Testis (tissue), 3 donors: Measurements from ENCODE around the gene GPT2. TPM values are rescaled to one million over a fixed set of nuclear protein-coding genes. Genes with fewer than 3 reads are reported as not detected.

ENCODE experiments used
- DNase-seq: peaks from one replicate; pipeline ENCODE4 v3.0.0-alpha.2; 2019
- H3K27ac ChIP-seq, 2 donors: fragments of 200-600 bp; sonication (generic); one replicate each; pipeline ENCODE4 v1.5.1; 2019
- H3K27me3 ChIP-seq: fragments of 200-600 bp; sonication (generic); one replicate; pipeline ENCODE4 v1.5.1; 2019
- H3K36me3 ChIP-seq: fragments of 200-600 bp; sonication (generic); one replicate; pipeline ENCODE4 v1.5.1; 2017; ENCODE audit warnings: low read depth; ENCODE audit errors: missing control alignments
- H3K4me1 ChIP-seq: fragments of 200-600 bp; sonication (generic); one replicate; pipeline ENCODE4 v1.5.1; 2019
- H3K4me3 ChIP-seq, 2 donors: fragments of 200-600 bp; sonication (generic); one replicate each; pipeline ENCODE4 v1.5.1; 2017 to 2019
- H3K9me3 ChIP-seq: fragments of 200-600 bp; sonication (generic); one replicate; pipeline ENCODE4 v1.5.1; 2017
- POLR2A ChIP-seq: fragments of 450-650 bp; IDR thresholded peaks from one replicate; pipeline ENCODE4 v1.6.1; 2017; ENCODE audit warnings: antibody characterized with exemption, mild to moderate bottlenecking, moderate library complexity
- WGBS, 2 donors: methylation state at CpG; one replicate each; pipeline ENCODE4 v1.1.5; 2018; 5-methylcytosine and 5-hydroxymethylcytosine counted together
- intact Hi-C: fragments of 100-400 bp; cut with DNase I; formaldehyde crosslinking; loops from one replicate; pipeline ENCODE4 v1.15.1; 2023; ENCODE audit warnings: low total_unique reads
- polyA plus RNA-seq: library from polyadenylated mRNA; stranded (reverse); fragments of 350-450 nt; fragmentation: Illumina TruSeq; extraction: RNeasy Lipid Tissue Mini Kit (QIAGEN cat#74804); gene quantifications from one replicate; pipeline ENCODE4 v1.2.3, GENCODE V29; 2014; ENCODE audit warnings: low read depth, low replicate concordance; ENCODE audit not compliant: insufficient read depth
- total RNA-seq, 2 donors: library from RNA; depleted of rRNA; stranded (reverse); fragments of >200 nt; gene quantifications; one replicate each; pipeline ENCODE4 v1.2.3, GENCODE V29; 2016
- TF ChIP-seq, protein P1 (sequence below), 3 experiments: fragments of 450-650 bp in 2 of 3; fragments of 200-600 bp in 1 of 3; sonication (generic) in 1 of 3; IDR thresholded peaks; one replicate each; pipeline ENCODE4 v1.5.1; 2016 to 2019; ENCODE audit warnings: antibody characterized with exemption in 3 of 3, mild to moderate bottlenecking in 2 of 3, moderate library complexity in 1 of 3

The GPT2 gene
- total and polyA plus RNA-seq, 3 donors from 2014 or later: 38.8 to 80.6 (median 46.6) TPM

DNA sequence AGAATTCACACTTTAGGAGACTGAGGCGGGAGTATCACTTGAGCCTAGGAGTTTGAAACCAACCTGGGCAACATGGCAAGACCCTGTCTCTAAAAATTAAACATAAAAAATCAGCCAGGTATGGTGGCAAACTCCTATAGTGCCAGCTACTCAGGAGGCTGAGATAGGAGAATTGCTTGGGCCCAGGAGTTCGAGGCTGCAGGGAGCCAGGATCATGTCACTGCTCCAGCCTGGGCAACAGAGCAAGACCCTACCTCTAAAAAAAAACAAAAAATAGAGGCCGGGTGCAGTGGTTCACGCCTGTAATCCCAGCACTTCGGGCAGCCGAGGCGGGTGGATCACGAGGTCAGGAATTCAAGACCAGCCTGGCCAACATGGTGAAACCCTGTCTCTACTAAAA, 8.9 kb upstream of the GPT2 start:
- no peak overlapping the region for H3K4me3 ChIP-seq
- no peak overlapping the region for H3K27ac ChIP-seq
- no peaks in the 10 kb centered on the region for H3K27me3 ChIP-seq
- DNase-seq: no peak
- intact Hi-C loops: no loop called here
- no peaks in the 10 kb centered on the region for H3K9me3 ChIP-seq
- TF ChIP-seq, protein P1, sequence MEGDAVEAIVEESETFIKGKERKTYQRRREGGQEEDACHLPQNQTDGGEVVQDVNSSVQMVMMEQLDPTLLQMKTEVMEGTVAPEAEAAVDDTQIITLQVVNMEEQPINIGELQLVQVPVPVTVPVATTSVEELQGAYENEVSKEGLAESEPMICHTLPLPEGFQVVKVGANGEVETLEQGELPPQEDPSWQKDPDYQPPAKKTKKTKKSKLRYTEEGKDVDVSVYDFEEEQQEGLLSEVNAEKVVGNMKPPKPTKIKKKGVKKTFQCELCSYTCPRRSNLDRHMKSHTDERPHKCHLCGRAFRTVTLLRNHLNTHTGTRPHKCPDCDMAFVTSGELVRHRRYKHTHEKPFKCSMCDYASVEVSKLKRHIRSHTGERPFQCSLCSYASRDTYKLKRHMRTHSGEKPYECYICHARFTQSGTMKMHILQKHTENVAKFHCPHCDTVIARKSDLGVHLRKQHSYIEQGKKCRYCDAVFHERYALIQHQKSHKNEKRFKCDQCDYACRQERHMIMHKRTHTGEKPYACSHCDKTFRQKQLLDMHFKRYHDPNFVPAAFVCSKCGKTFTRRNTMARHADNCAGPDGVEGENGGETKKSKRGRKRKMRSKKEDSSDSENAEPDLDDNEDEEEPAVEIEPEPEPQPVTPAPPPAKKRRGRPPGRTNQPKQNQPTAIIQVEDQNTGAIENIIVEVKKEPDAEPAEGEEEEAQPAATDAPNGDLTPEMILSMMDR (IDR thresholded peaks at IDR 0.05): no peak
- no peak for TF ChIP-seq POLR2A
- H3K36me3 ChIP-seq: no peaks in the 10 kb centered on the region
- 92 to 93% methylated on average over 8 of the region's 8 CpGs for WGBS, 2 donors
- no peaks in the 10 kb centered on the region for H3K4me1 ChIP-seq

GRCh38 chr16:46882304-46882939, 1.7 kb upstream of the GPT2 start:
- no peaks in the 10 kb centered on the region for H3K9me3 ChIP-seq
- H3K4me1 ChIP-seq: peaks cover 18% of the 10 kb centered on the region
- no peaks in the 10 kb centered on the region for H3K27me3 ChIP-seq
- TF ChIP-seq POLR2A: no peak
- TF ChIP-seq, protein P1 (IDR thresholded peaks at IDR 0.05): no peak
- intact Hi-C loops: no loop called here
- H3K27ac ChIP-seq: no peak overlapping the region
- no peak for DNase-seq
- no peak overlapping the region for H3K4me3 ChIP-seq
- no peaks in the 10 kb centered on the region for H3K36me3 ChIP-seq
- 65 to 72% methylated on average over 8 to 9 of the region's 9 CpGs for WGBS, 2 donors

GRCh38 chr16:46882940-46883307, 1.2 kb upstream of the GPT2 start:
- WGBS, 2 donors: 55 to 77% methylated on average over 6 of the region's 6 CpGs

GRCh38 chr16:46883353-46883689, 841 bp upstream of the GPT2 start:
- Histone ChIP-seq H3K4me3 (peak overlapping the region; percentile 71 to 78), H3K9me3 (no peaks in the 10 kb centered on the region), H3K4me1 (peaks cover 18% of the 10 kb centered on the region), H3K27me3 (no peaks in the 10 kb centered on the region), H3K36me3 (no peaks in the 10 kb centered on the region), H3K27ac (peak overlapping the region in 1 of 2 donors; percentile 53)
- no peak for DNase-seq
- TF ChIP-seq POLR2A: no peak
- TF ChIP-seq, protein P1 (IDR thresholded peaks at IDR 0.05): no peak
- 32 to 34% methylated on average over 8 to 10 of the region's 10 CpGs for WGBS, 2 donors
- intact Hi-C loops: no loop called here

More at GRCh38 chr16:46882940-46883307, 1.2 kb upstream of the GPT2 start:
- DNase-seq: no peak
- Histone ChIP-seq H3K4me1 (peaks cover 18% of the 10 kb centered on the region), H3K27me3 (no peaks in the 10 kb centered on the region), H3K27ac (no peak overlapping the region), H3K36me3 (no peaks in the 10 kb centered on the region), H3K9me3 (no peaks in the 10 kb centered on the region), H3K4me3 (no peak overlapping the region)
- intact Hi-C loops: no loop called here
- no peak for TF ChIP-seq POLR2A

- H3K27ac ChIP-seq: peak overlapping the region; percentile 65 to 68
- intact Hi-C loops: no loop called here
- no peaks in the 10 kb centered on the region for H3K36me3 ChIP-seq
- peak overlapping the region; percentile 71 to 78 for H3K4me3 ChIP-seq
- DNase-seq: no peak
- 3 to 6% methylated on average over 16 to 55 of the region's 72 CpGs for WGBS, 2 donors
- no peak for TF ChIP-seq POLR2A
- TF ChIP-seq, protein P1 (IDR thresholded peaks at IDR 0.05): no peak
- peaks cover 18% of the 10 kb centered on the region for H3K4me1 ChIP-seq
- no peaks in the 10 kb centered on the region for H3K9me3 ChIP-seq
- no peaks in the 10 kb centered on the region for H3K27me3 ChIP-seq
These were observed 541 bp downstream of the GPT2 start for GRCh38 chr16:46884513-46885293.
